ENCODE data around the gene PCSK5. TPM values are rescaled to one million over a fixed set of nuclear protein-coding genes. Genes with fewer than 3 reads are reported as not detected.
A peak's percentile ranks its signal among the peaks of the same experiment; 100 is the strongest.

PCSK5 gene
- total RNA-seq, 2 experiments from 2014 or later = 3.0 to 3.1 TPM

GRCh38 chr9:76162751-76163500, 272.5 kb downstream of the PCSK5 start:
- no peaks in the 10 kb centered on the region for H3K27me3 Mint-ChIP-seq
- peaks cover 25% of the 10 kb centered on the region for H3K36me3 Mint-ChIP-seq (ENCODE audit: low read depth)
- intact Hi-C loops (cut with DNase I, micrococcal nuclease) = loop anchor here in 1 of 2 experiments (2.0 kb wide), 1 partner anchor 16 kb away; no protein-coding TSS in a partner anchor
- H3K4me1 Mint-ChIP-seq = no peaks in the 10 kb centered on the region
- no peak overlapping the region for H3K4me3 Mint-ChIP-seq
- H3K27ac Mint-ChIP-seq = no peak overlapping the region
- CTCF ChIA-PET = no interaction called here
- no peak for DNase-seq
- POLR2A ChIA-PET = no interaction called here
- ATAC-seq = no peak
- no peaks in the 10 kb centered on the region for H3K9me3 Mint-ChIP-seq (ENCODE audit: low read depth)

GRCh38 chr9:76166526-76166925, 276.1 kb downstream of the PCSK5 start:
- Mint-ChIP-seq H3K36me3 (ENCODE audit: low read depth) (peaks cover 13% of the 10 kb centered on the region), H3K27ac (no peak overlapping the region), H3K9me3 (ENCODE audit: low read depth) (no peaks in the 10 kb centered on the region), H3K4me1 (no peaks in the 10 kb centered on the region), H3K4me3 (no peak overlapping the region), H3K27me3 (no peaks in the 10 kb centered on the region)
- intact Hi-C loops (cut with DNase I, micrococcal nuclease) = no loop called here
- CTCF ChIA-PET = interaction anchor here (1.8 kb wide), 1 partner anchor 9 kb away, joined by 5 read pairs; no protein-coding TSS in a partner anchor
- POLR2A ChIA-PET = no interaction called here
- DNase-seq = no peak
- no peak for ATAC-seq

- intact Hi-C loops (cut with DNase I, micrococcal nuclease) = loop anchor here in 1 of 2 experiments (5.0 kb wide), 1 partner anchor 59 kb away; no protein-coding TSS in a partner anchor
- CTCF ChIA-PET = no interaction called here
- Mint-ChIP-seq H3K36me3 (ENCODE audit: low read depth) (peaks cover 16% of the 10 kb centered on the region), H3K27ac (no peak overlapping the region), H3K9me3 (ENCODE audit: low read depth) (no peaks in the 10 kb centered on the region), H3K4me1 (peaks cover 6% of the 10 kb centered on the region), H3K4me3 (no peak overlapping the region), H3K27me3 (no peaks in the 10 kb centered on the region)
- ATAC-seq (no peak), DNase-seq (no peak)
- POLR2A ChIA-PET = no interaction called here
Observed at GRCh38 chr9:76176171-76176570, 285.7 kb downstream of the PCSK5 start.

- Mint-ChIP-seq H3K27me3 (no peaks in the 10 kb centered on the region), H3K9me3 (ENCODE audit: low read depth) (no peaks in the 10 kb centered on the region), H3K4me3 (no peak overlapping the region), H3K36me3 (ENCODE audit: low read depth) (peaks cover 20% of the 10 kb centered on the region), H3K27ac (no peak overlapping the region), H3K4me1 (peaks cover 10% of the 10 kb centered on the region)
- POLR2A ChIA-PET = no interaction called here
- intact Hi-C loops (cut with DNase I, micrococcal nuclease) = loop anchor here in 1 of 2 experiments (5.0 kb wide), 1 partner anchor 61 kb away; no protein-coding TSS in a partner anchor
- DNase-seq = no peak
- CTCF ChIA-PET = no interaction called here
- no peak for ATAC-seq
Observed at GRCh38 chr9:76177931-76178330, 287.5 kb downstream of the PCSK5 start.

- Mint-ChIP-seq H3K36me3 (ENCODE audit: low read depth) (peaks cover 13% of the 10 kb centered on the region), H3K27ac (no peak overlapping the region), H3K4me3 (no peak overlapping the region), H3K4me1 (peaks cover 10% of the 10 kb centered on the region), H3K9me3 (ENCODE audit: low read depth) (no peaks in the 10 kb centered on the region), H3K27me3 (no peaks in the 10 kb centered on the region)
- CTCF ChIA-PET = interaction anchor here (0.6 to 0.8 kb wide), 2 partner anchors 521 to 937 kb away, joined by 3 to 4 read pairs; no protein-coding TSS in a partner anchor
- ATAC-seq (no peak), DNase-seq (no peak)
- intact Hi-C loops (cut with DNase I, micrococcal nuclease) = loop anchor here (2.0 to 10.0 kb wide), 3 partner anchors 64 to 288 kb away; partner anchors contain the start of gene PCSK5 (in 2 of the 2)
- POLR2A ChIA-PET = no interaction called here
Observed at GRCh38 chr9:76180541-76180940, 290.1 kb downstream of the PCSK5 start.

- intact Hi-C loops (cut with DNase I, micrococcal nuclease) = loop anchor here (2.0 to 10.0 kb wide), 3 partner anchors 64 to 289 kb away; partner anchors contain the start of gene PCSK5 (in 2 of the 2)
- POLR2A ChIA-PET = no interaction called here
- DNase-seq = peak; percentile 7
- Mint-ChIP-seq H3K4me1 (peaks cover 10% of the 10 kb centered on the region), H3K4me3 (no peak overlapping the region), H3K36me3 (ENCODE audit: low read depth) (peaks cover 11% of the 10 kb centered on the region), H3K27ac (no peak overlapping the region), H3K9me3 (ENCODE audit: low read depth) (no peaks in the 10 kb centered on the region), H3K27me3 (no peaks in the 10 kb centered on the region)
- peak; percentile 93 for ATAC-seq
- CTCF ChIA-PET = interaction anchor here (0.6 kb wide), 1 partner anchor 938 kb away, joined by 3 read pairs; no protein-coding TSS in a partner anchor
Observed at GRCh38 chr9:76181020-76181641, 290.7 kb downstream of the PCSK5 start.

- DNase-seq (no peak), ATAC-seq (no peak)
- Mint-ChIP-seq H3K4me3 (no peak overlapping the region), H3K27ac (no peak overlapping the region), H3K36me3 (ENCODE audit: low read depth) (peaks cover 10% of the 10 kb centered on the region), H3K4me1 (peaks cover 10% of the 10 kb centered on the region), H3K27me3 (no peaks in the 10 kb centered on the region), H3K9me3 (ENCODE audit: low read depth) (no peaks in the 10 kb centered on the region)
- ChIA-PET CTCF (no interaction called here), POLR2A (no interaction called here)
- intact Hi-C loops (cut with DNase I, micrococcal nuclease) = loop anchor here (2.0 to 10.0 kb wide), 3 partner anchors 65 to 289 kb away; partner anchors contain the start of gene PCSK5 (in 2 of the 2)
Observed at GRCh38 chr9:76181781-76182180, 291.3 kb downstream of the PCSK5 start.

- no peak for DNase-seq
- CTCF ChIA-PET = no interaction called here
- H3K27me3 Mint-ChIP-seq = no peaks in the 10 kb centered on the region
- intact Hi-C loops (cut with DNase I, micrococcal nuclease) = loop anchor here in 1 of 2 experiments (10.0 kb wide), 1 partner anchor 291 kb away; the partner anchor contains the start of gene PCSK5
- H3K9me3 Mint-ChIP-seq (ENCODE audit: low read depth) = no peaks in the 10 kb centered on the region
- no peak overlapping the region for H3K27ac Mint-ChIP-seq
- H3K4me3 Mint-ChIP-seq = no peak overlapping the region
- peaks cover 16% of the 10 kb centered on the region for H3K36me3 Mint-ChIP-seq (ENCODE audit: low read depth)
- POLR2A ChIA-PET = no interaction called here
- H3K4me1 Mint-ChIP-seq = peaks cover 7% of the 10 kb centered on the region
- ATAC-seq = no peak
Observed at GRCh38 chr9:76185432-76185831, 295.0 kb downstream of the PCSK5 start.

- Mint-ChIP-seq H3K9me3 (ENCODE audit: low read depth) (no peaks in the 10 kb centered on the region), H3K27me3 (no peaks in the 10 kb centered on the region), H3K27ac (no peak overlapping the region), H3K4me3 (no peak overlapping the region), H3K4me1 (no peaks in the 10 kb centered on the region), H3K36me3 (ENCODE audit: low read depth) (peaks cover 20% of the 10 kb centered on the region)
- POLR2A ChIA-PET = no interaction called here
- CTCF ChIA-PET = no interaction called here
- no peak for DNase-seq
- no peak for ATAC-seq
- intact Hi-C loops (cut with DNase I, micrococcal nuclease) = loop anchor here in 1 of 2 experiments (10.0 kb wide), 1 partner anchor 293 kb away; the partner anchor contains the start of gene PCSK5
Observed at GRCh38 chr9:76188286-76188685, 297.8 kb downstream of the PCSK5 start.

GRCh38 chr9:76188905-76189304, 298.4 kb downstream of the PCSK5 start:
- ChIA-PET POLR2A (no interaction called here), CTCF (interaction anchor here (0.7 kb wide), 1 partner anchor 706 kb away, joined by 3 read pairs; no protein-coding TSS in a partner anchor)
- Mint-ChIP-seq H3K9me3 (ENCODE audit: low read depth) (no peaks in the 10 kb centered on the region), H3K36me3 (ENCODE audit: low read depth) (peaks cover 23% of the 10 kb centered on the region), H3K4me1 (no peaks in the 10 kb centered on the region), H3K27me3 (no peaks in the 10 kb centered on the region), H3K4me3 (no peak overlapping the region), H3K27ac (no peak overlapping the region)
- intact Hi-C loops (cut with DNase I, micrococcal nuclease) = loop anchor here in 1 of 2 experiments (10.0 kb wide), 1 partner anchor 294 kb away; the partner anchor contains the start of gene PCSK5
- no peak for DNase-seq
- no peak for ATAC-seq

- no peaks in the 10 kb centered on the region for H3K4me1 Mint-ChIP-seq
- H3K4me3 Mint-ChIP-seq = no peak overlapping the region
- intact Hi-C loops (cut with DNase I, micrococcal nuclease) = no loop called here
- DNase-seq = no peak
- H3K36me3 Mint-ChIP-seq (ENCODE audit: low read depth) = peaks cover 23% of the 10 kb centered on the region
- ChIA-PET CTCF (no interaction called here), POLR2A (no interaction called here)
- no peak for ATAC-seq
- H3K9me3 Mint-ChIP-seq (ENCODE audit: low read depth) = no peaks in the 10 kb centered on the region
- H3K27me3 Mint-ChIP-seq = no peaks in the 10 kb centered on the region
- no peak overlapping the region for H3K27ac Mint-ChIP-seq
Observed at GRCh38 chr9:76191493-76191892, 301.0 kb downstream of the PCSK5 start.

Data from activated CD4-positive, alpha-beta T cell treated with anti-CD3 and anti-CD28 coated beads for 36 hours (primary cell).